Subcutaneous abdominal adipose tissue (tissue), 5 donors: ENCODE results near the gene CLK3.
"Not testable (repeated sequence)": the region's sequence is repeated elsewhere in the genome, so short reads cannot be mapped to it uniquely, and the experiment has no call there.

ENCODE experiments used
- H3K27ac ChIP-seq: one replicate; pipeline ENCODE4 v1.7.0; 2013; ENCODE audit warnings: low read depth, mild to moderate bottlenecking, inconsistent platforms, low read length, moderate library complexity
- H3K27me3 ChIP-seq, 5 donors: one replicate each; pipeline ENCODE4 v1.7.0; 2013; ENCODE audit warnings: low read length in 5 of 5, inconsistent platforms in 1 of 5; ENCODE audit not compliant: control insufficient read depth in 5 of 5, insufficient read depth in 4 of 5
- H3K36me3 ChIP-seq, 5 donors: one replicate each; pipeline ENCODE4 v1.7.0; 2013; ENCODE audit warnings: low read length in 5 of 5; ENCODE audit not compliant: control insufficient read depth in 5 of 5, insufficient read depth in 5 of 5
- H3K4me1 ChIP-seq, 5 donors: one replicate each; pipeline ENCODE4 v1.7.0; 2013; ENCODE audit warnings: low read length in 5 of 5, mild to moderate bottlenecking in 3 of 5, moderate library complexity in 1 of 5; ENCODE audit not compliant: control insufficient read depth in 5 of 5, insufficient read depth in 5 of 5
- H3K4me3 ChIP-seq, 5 donors: one replicate each; pipeline ENCODE4 v1.7.0; 2013; ENCODE audit warnings: low read length in 5 of 5, low read depth in 1 of 5
- H3K9ac ChIP-seq, 5 donors: one replicate each; pipeline ENCODE4 v1.7.0; 2013; ENCODE audit warnings: low read length in 5 of 5, mild to moderate bottlenecking in 4 of 5, moderate library complexity in 3 of 5
- H3K9me3 ChIP-seq, 5 donors: one replicate each; pipeline ENCODE4 v1.7.0; 2013; ENCODE audit warnings: low read length in 5 of 5; ENCODE audit not compliant: control insufficient read depth in 5 of 5
- donor health status: healthy.
- donor health status: healthy.
- donor health status: healthy.
- donor health status: healthy.
- donor health status: healthy.

The CLK3 gene

DNA sequence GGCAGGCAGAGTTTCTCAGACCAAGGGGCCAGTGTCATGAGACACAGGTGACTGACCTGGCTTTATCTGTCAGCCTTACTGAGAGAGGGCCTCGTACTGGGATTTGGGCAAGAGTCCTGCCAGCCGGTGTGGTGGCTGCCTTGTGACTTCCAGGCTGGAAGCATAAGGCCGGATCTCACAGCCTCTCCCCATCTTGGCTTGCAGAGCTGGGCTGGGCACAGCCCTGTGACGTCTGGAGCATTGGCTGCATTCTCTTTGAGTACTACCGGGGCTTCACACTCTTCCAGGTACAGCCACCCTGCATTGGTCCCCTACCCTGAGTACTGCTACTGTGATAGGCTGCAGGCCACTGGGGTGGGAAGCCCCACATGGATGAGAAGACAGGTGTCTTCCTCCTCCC lies 12.1 kb downstream of the CLK3 start:
- H3K27ac ChIP-seq: no peak overlapping the region
- H3K9ac ChIP-seq: no peak overlapping the region
- H3K27me3 ChIP-seq: no peaks in the 10 kb centered on the region
- H3K4me3 ChIP-seq: no peak overlapping the region
- H3K4me1 ChIP-seq: peaks cover 0 to 14% (median 4%) of the 10 kb centered on the region in 5 donors
- H3K36me3 ChIP-seq: peaks cover 0 to 100% (median 97%) of the 10 kb centered on the region in 5 donors
- no peaks in the 10 kb centered on the region for H3K9me3 ChIP-seq

DNA sequence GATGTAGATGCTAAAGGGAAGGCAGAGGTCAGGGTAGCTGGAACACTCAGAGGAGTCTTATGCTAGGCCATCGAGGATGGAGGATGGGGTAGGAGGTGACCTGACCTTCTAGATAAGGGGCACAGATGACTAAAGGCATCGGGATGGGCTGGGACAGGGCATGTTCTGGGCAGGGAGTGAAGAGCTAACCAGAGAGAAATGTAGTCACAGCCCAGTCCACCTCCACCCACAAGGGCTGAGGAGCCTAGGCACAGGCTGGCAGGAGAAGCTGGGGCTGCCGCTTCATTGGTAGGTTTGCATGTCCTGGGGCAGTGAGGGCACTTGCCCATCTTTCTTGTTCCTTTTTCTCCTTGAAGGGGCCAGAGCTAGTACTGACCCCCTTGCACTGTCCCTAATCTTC lies 12.6 kb downstream of the CLK3 start:
- no peaks in the 10 kb centered on the region for H3K9me3 ChIP-seq
- H3K36me3 ChIP-seq: peaks cover 0 to 100% (median 97%) of the 10 kb centered on the region in 5 donors
- no peaks in the 10 kb centered on the region for H3K27me3 ChIP-seq
- no peak overlapping the region for H3K4me3 ChIP-seq
- no peak overlapping the region for H3K9ac ChIP-seq
- peaks cover 0 to 14% (median 4%) of the 10 kb centered on the region in 5 donors for H3K4me1 ChIP-seq
- no peak overlapping the region for H3K27ac ChIP-seq

GRCh38 chr15:74628949-74629348 lies 13.3 kb downstream of the CLK3 start:
- H3K27me3 ChIP-seq: no peaks in the 10 kb centered on the region
- H3K4me1 ChIP-seq: peaks cover 0 to 14% (median 4%) of the 10 kb centered on the region in 5 donors
- no peak overlapping the region for H3K27ac ChIP-seq
- H3K9me3 ChIP-seq: no peaks in the 10 kb centered on the region
- peaks cover 0 to 100% (median 97%) of the 10 kb centered on the region in 5 donors for H3K36me3 ChIP-seq
- H3K4me3 ChIP-seq: no peak overlapping the region
- H3K9ac ChIP-seq: no peak overlapping the region

DNA sequence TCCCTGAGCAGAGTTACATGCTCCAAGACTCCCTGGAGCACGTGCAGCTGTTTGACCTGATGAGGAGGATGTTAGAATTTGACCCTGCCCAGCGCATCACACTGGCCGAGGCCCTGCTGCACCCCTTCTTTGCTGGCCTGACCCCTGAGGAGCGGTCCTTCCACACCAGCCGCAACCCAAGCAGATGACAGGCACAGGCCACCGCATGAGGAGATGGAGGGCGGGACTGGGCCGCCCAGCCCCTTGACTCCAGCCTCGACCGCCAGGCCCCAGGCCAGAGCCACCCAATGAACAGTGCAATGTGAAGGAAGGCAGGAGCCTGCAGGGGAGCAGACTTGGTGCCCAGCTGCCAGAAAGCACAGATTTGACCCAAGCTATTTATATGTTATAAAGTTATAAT lies 14.1 kb downstream of the CLK3 start:
- H3K27ac ChIP-seq, H3K9me3 ChIP-seq, H3K27me3 ChIP-seq, H3K9ac ChIP-seq, H3K4me3 ChIP-seq: not testable (repeated sequence)
- peaks cover 6 to 100% (median 95%) of the 10 kb centered on the region in 5 donors for H3K36me3 ChIP-seq
- H3K4me1 ChIP-seq: peaks cover 0 to 14% (median 4%) of the 10 kb centered on the region in 5 donors

DNA sequence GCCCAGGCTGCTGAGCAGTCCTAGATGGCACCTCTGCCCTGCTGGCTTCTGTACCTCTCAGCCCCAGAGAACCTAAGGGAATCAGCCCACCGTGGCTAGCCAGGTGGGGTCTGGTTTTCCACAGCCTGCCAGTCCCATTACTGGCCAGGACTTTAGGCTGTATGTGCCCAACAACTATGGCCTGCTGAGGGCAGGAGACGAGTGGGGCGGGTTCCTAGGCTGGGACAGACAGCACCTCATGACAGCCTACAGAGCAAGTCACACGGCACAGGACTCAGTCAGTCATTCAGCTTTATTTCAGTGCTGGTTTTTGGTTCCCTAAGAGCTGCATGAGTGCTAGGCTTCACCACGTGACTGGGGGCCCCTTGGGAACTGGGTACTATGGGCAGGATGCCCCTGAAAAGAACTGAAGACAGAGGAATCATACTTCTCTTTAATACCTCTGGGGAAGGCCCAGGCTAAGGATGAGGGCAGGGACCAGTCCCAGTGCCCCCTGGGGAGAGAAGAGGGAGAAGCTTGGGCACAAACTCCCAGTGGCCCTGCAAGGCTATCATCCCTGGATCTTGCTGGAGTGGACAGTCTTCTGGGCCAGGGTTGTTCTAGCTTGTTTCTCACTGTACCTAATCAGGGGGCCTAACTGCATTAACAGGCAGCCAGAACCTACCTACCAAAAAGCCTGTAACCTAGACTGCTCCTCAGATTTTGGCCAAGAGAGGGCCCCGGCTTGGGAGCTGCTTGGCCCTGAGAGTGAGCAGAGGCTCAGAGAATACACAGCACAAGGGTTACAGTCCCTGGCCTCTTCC lies 14.8 kb downstream of the CLK3 start:
- Histone ChIP-seq H3K36me3 (peaks cover 6 to 100% (median 95%) of the 10 kb centered on the region in 5 donors), H3K4me3 (no peak overlapping the region), H3K9ac (peak overlapping the region in 1 of 5 donors; percentile 7), H3K27me3 (no peaks in the 10 kb centered on the region), H3K4me1 (peaks cover 0 to 14% (median 4%) of the 10 kb centered on the region in 5 donors), H3K9me3 (no peaks in the 10 kb centered on the region), H3K27ac (no peak overlapping the region)

DNA sequence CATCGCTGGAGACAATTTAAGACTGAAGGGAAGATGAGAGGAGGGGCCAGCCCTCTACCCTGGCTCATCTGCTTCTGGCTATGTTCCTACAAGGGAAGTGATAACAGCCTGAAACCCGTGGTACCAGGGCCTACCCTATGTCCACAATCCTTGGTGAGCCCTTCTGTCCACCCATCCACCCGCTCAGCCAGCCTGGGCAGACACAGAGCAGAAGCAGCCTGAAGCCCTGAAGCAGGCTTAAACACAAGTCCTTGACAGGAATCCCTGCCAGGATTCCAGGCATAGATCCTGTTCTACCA lies 15.4 kb downstream of the CLK3 start:
- Histone ChIP-seq H3K27me3 (no peaks in the 10 kb centered on the region), H3K27ac (no peak overlapping the region), H3K9me3 (no peaks in the 10 kb centered on the region), H3K9ac (peak overlapping the region in 1 of 5 donors; percentile 7), H3K4me3 (no peak overlapping the region), H3K36me3 (peaks cover 8 to 100% (median 95%) of the 10 kb centered on the region in 5 donors), H3K4me1 (peaks cover 0 to 14% (median 4%) of the 10 kb centered on the region in 5 donors)

DNA sequence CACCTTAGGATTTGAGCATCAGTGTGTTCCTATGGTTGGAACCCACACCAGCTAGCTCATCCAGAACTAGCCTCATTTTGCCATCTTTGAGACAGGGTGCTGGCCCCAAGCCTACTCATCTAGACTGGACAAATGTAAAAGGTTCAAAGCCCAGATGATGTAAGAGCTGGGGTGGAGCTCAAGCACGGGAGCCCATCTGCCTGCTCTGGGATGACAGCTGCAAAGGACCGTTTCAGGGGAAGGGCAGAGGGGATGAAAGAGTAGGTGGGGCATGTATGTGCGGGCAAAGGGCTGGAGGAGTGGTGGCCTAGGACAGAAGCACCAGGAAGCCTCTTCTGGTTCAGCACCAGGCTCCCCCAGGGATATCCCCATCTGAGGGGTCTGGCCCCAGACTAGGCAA lies 15.8 kb downstream of the CLK3 start:
- H3K27ac ChIP-seq: no peak overlapping the region

GRCh38 chr15:74631935-74632560 lies 16.4 kb downstream of the CLK3 start:
- peaks cover 9 to 100% (median 95%) of the 10 kb centered on the region in 5 donors for H3K36me3 ChIP-seq
- no peak overlapping the region for H3K27ac ChIP-seq
- no peaks in the 10 kb centered on the region for H3K9me3 ChIP-seq
- H3K27me3 ChIP-seq: no peaks in the 10 kb centered on the region
- peaks cover 0 to 12% (median 4%) of the 10 kb centered on the region in 5 donors for H3K4me1 ChIP-seq
- H3K4me3 ChIP-seq: no peak overlapping the region
- no peak overlapping the region for H3K9ac ChIP-seq

More for the DNA sequence above, 15.8 kb downstream of the CLK3 start:
- H3K27me3 ChIP-seq: no peaks in the 10 kb centered on the region
- H3K9ac ChIP-seq: peak overlapping the region in 1 of 5 donors; percentile 7
- H3K36me3 ChIP-seq: peaks cover 9 to 100% (median 95%) of the 10 kb centered on the region in 5 donors
- no peaks in the 10 kb centered on the region for H3K9me3 ChIP-seq
- peaks cover 0 to 14% (median 4%) of the 10 kb centered on the region in 5 donors for H3K4me1 ChIP-seq
- no peak overlapping the region for H3K4me3 ChIP-seq

DNA sequence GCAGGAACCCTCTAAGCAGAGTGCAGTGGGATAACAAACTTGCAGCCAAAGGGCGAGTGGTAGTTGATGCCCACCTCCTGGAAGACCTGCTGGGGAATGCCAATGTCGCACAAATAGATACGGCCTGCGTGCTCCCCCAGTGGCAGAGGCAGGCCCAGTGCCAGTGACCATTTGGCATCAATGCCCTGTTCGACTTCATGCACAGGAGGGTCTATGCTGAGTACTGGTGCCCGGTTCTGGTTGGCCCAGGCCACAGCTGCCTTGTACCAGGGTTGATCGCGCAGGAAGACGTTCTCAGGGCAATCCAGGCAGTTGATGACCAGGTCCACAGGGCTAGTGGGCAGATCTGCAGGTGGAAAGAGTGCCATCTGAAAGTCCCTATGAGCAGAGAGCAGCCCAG lies 17.0 kb downstream of the CLK3 start:
- Histone ChIP-seq H3K4me3 (no peak overlapping the region), H3K36me3 (peaks cover 9 to 100% (median 95%) of the 10 kb centered on the region in 5 donors)

DNA sequence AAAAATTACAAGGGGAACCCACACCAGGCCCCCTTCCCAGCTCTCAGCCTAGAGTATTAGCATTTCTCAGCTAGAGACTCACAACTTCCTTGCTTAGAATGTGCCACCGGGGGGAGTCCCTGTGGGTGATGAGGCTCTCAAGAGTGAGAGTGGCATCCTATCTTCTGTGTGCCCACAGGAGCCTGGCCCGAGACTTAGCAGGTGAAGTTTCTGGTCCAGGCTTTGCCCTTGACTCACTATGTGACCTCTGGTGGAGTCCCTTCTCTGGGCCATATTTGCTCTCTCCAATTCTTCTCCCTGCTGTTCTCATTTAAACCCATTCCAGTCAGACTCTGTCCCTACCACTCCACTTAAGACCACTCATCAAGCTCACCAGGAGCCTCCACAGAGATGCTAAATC lies 18.1 kb downstream of the CLK3 start:
- no peak overlapping the region for H3K27ac ChIP-seq
- peaks cover 0 to 7% (median 4%) of the 10 kb centered on the region in 5 donors for H3K4me1 ChIP-seq
- no peak overlapping the region for H3K4me3 ChIP-seq
- H3K9me3 ChIP-seq: no peaks in the 10 kb centered on the region
- no peak overlapping the region for H3K9ac ChIP-seq
- H3K27me3 ChIP-seq: no peaks in the 10 kb centered on the region
- H3K36me3 ChIP-seq: peaks cover 9 to 98% (median 90%) of the 10 kb centered on the region in 5 donors

More for the DNA sequence above, 17.0 kb downstream of the CLK3 start:
- Histone ChIP-seq H3K27ac (no peak overlapping the region), H3K4me1 (peaks cover 0 to 7% (median 4%) of the 10 kb centered on the region in 5 donors), H3K9me3 (no peaks in the 10 kb centered on the region), H3K9ac (no peak overlapping the region), H3K27me3 (no peaks in the 10 kb centered on the region)
